HCT116 (cell line): ENCODE results near the gene SPDYE4. TPM values are rescaled to one million over a fixed set of nuclear protein-coding genes. Genes with fewer than 3 reads are reported as not detected.

Experiments used
- ATAC-seq: fragments of 200-7000 bp; cut with Tn5 transposase; 2 replicates; pipeline ENCODE4 v1.9.1; 2020; ENCODE audit warnings: mild to moderate bottlenecking, moderate library complexity
- BruUV-seq: library from RNA; stranded (reverse); fragments of 400-500 nt; replicated peaks from 2 replicates; lab custom pipeline; 2021; lab: Mats Ljungman, UMichigan
- CTCF ChIA-PET: fragments of 300-600 bp; sonication (Branson Sonifier 250); formaldehyde crosslinking; loops from one replicate; lab custom pipeline; 2021; ENCODE audit warnings: antibody characterized with exemption; lab: Charles Lee
- POLR2A ChIA-PET: fragments of 300-600, 350-600 bp; sonication (Branson Sonifier 250); formaldehyde crosslinking; loops from one replicate; lab custom pipeline; 2021; ENCODE audit warnings: antibody characterized with exemption; lab: Charles Lee
- RAD21 ChIA-PET, 2 experiments: fragments of 300-600 bp; sonication (Branson Sonifier 250); formaldehyde crosslinking; loops; one replicate each; lab custom pipeline; 2023; ENCODE audit warnings: low total read pairs in 2 of 2; ENCODE audit not compliant: uncharacterized antibody in 2 of 2, unreplicated experiment in 2 of 2, low non-redundant PET in 1 of 2; lab: Charles Lee
- DNase-seq: peaks from one replicate; pipeline ENCODE4 v3.0.0-alpha.2; 2010; ENCODE audit warnings: low read depth, low spot score
- H2AFZ ChIP-seq: fragments of 200-600 bp; shearing (Covaris generic), sonication (generic); 2 replicates; pipeline ENCODE4 v1.6.1; 2017; ENCODE audit warnings: low read depth, mixed run types, mixed read lengths, antibody characterized with exemption, low read length; ENCODE audit not compliant: poor library complexity, severe bottlenecking
- H3K27ac ChIP-seq: 2 replicates; pipeline ENCODE4 v1.5.1; 2012; ENCODE audit warnings: low read depth, low read length
- H3K27me3 ChIP-seq: fragments of 200-600 bp; sonication (generic); 2 replicates; pipeline ENCODE4 v1.6.1; 2016; ENCODE audit warnings: mixed run types, low read length, mixed read lengths; ENCODE audit not compliant: insufficient read depth
- H3K36me3 ChIP-seq, 2 experiments: fragments of 200-500 bp in 1 of 2; fragments of 200-600 bp in 1 of 2; sonication (Bioruptor generic) in 1 of 2; sonication (generic) in 1 of 2; 2 replicates each; pipeline versions ENCODE4 v1.5.1 to v1.6.1; 2014 to 2016; ENCODE audit warnings: low read length in 2 of 2, inconsistent platforms in 1 of 2, mixed read lengths in 1 of 2, mixed run types in 1 of 2; ENCODE audit not compliant: insufficient read depth in 2 of 2, control insufficient read depth in 1 of 2
- H3K4me1 ChIP-seq, 2 experiments: fragments of 200-600 bp in 1 of 2; sonication (generic) in 1 of 2; 2 replicates each; pipeline versions ENCODE4 v1.5.1 to v1.6.1; 2012 to 2017; ENCODE audit warnings: low read length in 2 of 2, inconsistent platforms in 1 of 2, mild to moderate bottlenecking in 1 of 2, mixed read lengths in 1 of 2, mixed run types in 1 of 2, moderate library complexity in 1 of 2; ENCODE audit not compliant: insufficient read depth in 2 of 2, control insufficient read depth in 1 of 2
- H3K4me2 ChIP-seq: fragments of 200-600 bp; sonication (generic); 2 replicates; pipeline ENCODE4 v1.6.1; 2017; ENCODE audit warnings: mixed run types, low read length, mixed read lengths
- H3K4me3 ChIP-seq, 2 experiments: fragments of 200-600 bp in 1 of 2; sonication (generic) in 1 of 2; replicated peaks in 1 of 2; 2 replicates each; pipeline ENCODE4 v1.5.1; 2011 to 2016; ENCODE audit warnings: low read length in 2 of 2, control low read depth in 1 of 2, low read depth in 1 of 2, mild to moderate bottlenecking in 1 of 2, mixed read lengths in 1 of 2, mixed run types in 1 of 2
- H3K79me2 ChIP-seq: fragments of 200-600 bp; sonication (generic); 2 replicates; pipeline ENCODE4 v1.6.1; 2017; ENCODE audit warnings: mild to moderate bottlenecking, mixed run types, low read length, moderate library complexity, mixed read lengths; ENCODE audit not compliant: insufficient read depth
- H3K9ac ChIP-seq: fragments of 200-600 bp; sonication (generic); 2 replicates; pipeline ENCODE4 v1.6.1; 2016; ENCODE audit warnings: low read length, mixed read lengths
- H3K9me2 ChIP-seq: fragments of 200-600 bp; sonication (generic), shearing (Covaris generic); 2 replicates; pipeline ENCODE4 v1.6.1; 2017; ENCODE audit warnings: mixed run types, mild to moderate bottlenecking, moderate library complexity; ENCODE audit not compliant: insufficient read depth
- H3K9me3 ChIP-seq, 2 experiments: fragments of 200-500 bp in 1 of 2; fragments of 200-600 bp in 1 of 2; sonication (Bioruptor generic) in 1 of 2; sonication (generic) in 1 of 2; 2 replicates each; pipeline ENCODE4 v1.6.1; 2014 to 2017; ENCODE audit warnings: low read length in 2 of 2, mixed read lengths in 2 of 2, inconsistent platforms in 1 of 2, low read depth in 1 of 2, mild to moderate bottlenecking in 1 of 2, mixed run types in 1 of 2, moderate library complexity in 1 of 2; ENCODE audit not compliant: control insufficient read depth in 1 of 2, insufficient read depth in 1 of 2
- H4K20me1 ChIP-seq: fragments of 200-600 bp; sonication (generic), shearing (Covaris generic); 2 replicates; pipeline ENCODE4 v1.6.1; 2017; ENCODE audit warnings: mixed run types, mild to moderate bottlenecking, moderate library complexity; ENCODE audit not compliant: insufficient read depth
- EZH2 ChIP-seq: fragments of 200-600 bp; sonication (generic); IDR thresholded peaks from 2 replicates; pipeline ENCODE4 v1.6.1; 2017; ENCODE audit warnings: antibody characterized with exemption, mixed run types
- FOSL1 ChIP-seq: IDR thresholded peaks from 2 replicates; pipeline ENCODE4 v1.6.1; 2012; ENCODE audit warnings: low read depth
- JUND ChIP-seq: IDR thresholded peaks from 2 replicates; pipeline ENCODE4 v1.6.1; 2012
- POLR2A ChIP-seq: IDR thresholded peaks from 2 replicates; pipeline ENCODE4 v1.7.0; 2011; ENCODE audit warnings: borderline replicate concordance; ENCODE audit not compliant: insufficient read depth, insufficient read length; ENCODE audit errors: extremely low read depth
- POLR2AphosphoS5 ChIP-seq: IDR thresholded peaks from 2 replicates; pipeline ENCODE4 v1.6.1; 2011; ENCODE audit warnings: mild to moderate bottlenecking, low read depth, low read length, moderate library complexity
- SRF ChIP-seq: IDR thresholded peaks from 2 replicates; pipeline ENCODE4 v1.6.1; 2012; ENCODE audit warnings: low read depth
- YY1 ChIP-seq: IDR thresholded peaks from 2 replicates; pipeline ENCODE4 v1.6.1; 2011; ENCODE audit warnings: low read length, low read depth, moderate library complexity, mild to moderate bottlenecking; ENCODE audit not compliant: insufficient replicate concordance; ENCODE audit errors: extremely low read depth
- intact Hi-C: fragments of 100-400 bp; cut with micrococcal nuclease; formaldehyde crosslinking; loops from 2 replicates; pipeline ENCODE4 v1.10.0; 2022
- total RNA-seq: library from RNA; stranded (reverse); gene quantifications from one replicate; pipeline ENCODE4 v1.2.1, GENCODE V29; 2021; ENCODE audit not compliant: unreplicated experiment
- TF ChIP-seq, protein P1 (sequence below), 3 experiments: fragments of 200-600 bp in 1 of 3; sonication (generic) in 1 of 3; IDR thresholded peaks in 2 of 3; conservative IDR thresholded peaks in 1 of 3; 2 replicates each; pipeline ENCODE4 v1.5.1; 2012 to 2017; ENCODE audit warnings: low read depth in 2 of 3, low read length in 2 of 3, antibody characterized with exemption in 1 of 3, borderline replicate concordance in 1 of 3, control low read depth in 1 of 3, mild to moderate bottlenecking in 1 of 3, mixed read lengths in 1 of 3, mixed run types in 1 of 3, moderate library complexity in 1 of 3; ENCODE audit not compliant: insufficient read depth in 1 of 3

The SPDYE4 gene
- total RNA-seq, 1 experiment from 2014 or later, result not detected

DNA sequence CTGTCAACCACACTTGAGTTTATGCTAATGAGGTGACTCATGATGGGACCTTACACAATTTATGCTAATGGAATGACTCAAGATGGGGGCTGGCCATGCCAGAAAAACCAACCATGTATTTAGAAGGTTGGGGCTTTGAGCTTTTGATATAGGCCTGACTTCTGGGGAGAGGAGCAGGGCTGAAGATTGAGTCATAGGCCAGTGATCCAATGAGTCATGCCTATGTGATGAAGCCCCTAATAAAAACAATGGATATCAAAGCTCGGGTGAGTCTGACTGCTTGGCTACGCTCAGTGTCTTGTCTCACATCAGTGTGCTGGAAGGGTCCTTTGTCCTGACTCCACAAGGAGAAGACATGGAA, 33.5 kb upstream of the SPDYE4 start:
- ATAC-seq (peak; percentile 38; the same call in 1 of the 2 replicates), DNase-seq (peak; percentile 19)
- Histone ChIP-seq H3K4me1 (no peaks in the 10 kb centered on the region), H3K4me3 (no peak overlapping the region), H3K27me3 (no peaks in the 10 kb centered on the region), H3K9me2 (no peaks in the 10 kb centered on the region), H3K4me2 (no peak overlapping the region), H3K79me2 (no peaks in the 10 kb centered on the region), H3K36me3 (no peaks in the 10 kb centered on the region), H3K27ac (no peak overlapping the region), H4K20me1 (no peaks in the 10 kb centered on the region), H2AFZ (no peak overlapping the region), H3K9ac (no peak overlapping the region), H3K9me3 (peaks cover 6 to 9% of the 10 kb centered on the region in 2 experiments; a peak in 3 of 4 replicates)
- no TSS peak for BruUV-seq
- ChIA-PET RAD21 (no interaction called here), CTCF (no interaction called here), POLR2A (no interaction called here)
- intact Hi-C loops, result loop anchor here (2.0 kb wide), 1 partner anchor 25 kb away; no protein-coding TSS in a partner anchor
- TF ChIP-seq, protein P1, sequence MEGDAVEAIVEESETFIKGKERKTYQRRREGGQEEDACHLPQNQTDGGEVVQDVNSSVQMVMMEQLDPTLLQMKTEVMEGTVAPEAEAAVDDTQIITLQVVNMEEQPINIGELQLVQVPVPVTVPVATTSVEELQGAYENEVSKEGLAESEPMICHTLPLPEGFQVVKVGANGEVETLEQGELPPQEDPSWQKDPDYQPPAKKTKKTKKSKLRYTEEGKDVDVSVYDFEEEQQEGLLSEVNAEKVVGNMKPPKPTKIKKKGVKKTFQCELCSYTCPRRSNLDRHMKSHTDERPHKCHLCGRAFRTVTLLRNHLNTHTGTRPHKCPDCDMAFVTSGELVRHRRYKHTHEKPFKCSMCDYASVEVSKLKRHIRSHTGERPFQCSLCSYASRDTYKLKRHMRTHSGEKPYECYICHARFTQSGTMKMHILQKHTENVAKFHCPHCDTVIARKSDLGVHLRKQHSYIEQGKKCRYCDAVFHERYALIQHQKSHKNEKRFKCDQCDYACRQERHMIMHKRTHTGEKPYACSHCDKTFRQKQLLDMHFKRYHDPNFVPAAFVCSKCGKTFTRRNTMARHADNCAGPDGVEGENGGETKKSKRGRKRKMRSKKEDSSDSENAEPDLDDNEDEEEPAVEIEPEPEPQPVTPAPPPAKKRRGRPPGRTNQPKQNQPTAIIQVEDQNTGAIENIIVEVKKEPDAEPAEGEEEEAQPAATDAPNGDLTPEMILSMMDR (IDR thresholded peaks at IDR 0.05 in 2 of 3, conservative IDR thresholded peaks at IDR 0.05 in 1 of 3; ENCODE audit: borderline replicate concordance in 1 of 3, insufficient read depth in 1 of 3, low read depth in 2 of 3, low read length in 2 of 3), result no peak
- TF ChIP-seq EZH2 (no peak), POLR2AphosphoS5 (no peak), YY1 (no peak), SRF (no peak), JUND (no peak), FOSL1 (no peak; the same call in 1 of the 2 replicates), POLR2A (no peak)
